PC-9 (cell line): ENCODE measurements around the gene RBFOX2. TPM values are rescaled to one million over a fixed set of nuclear protein-coding genes. Genes with fewer than 3 reads are reported as not detected.

Experiments used
- BruUV-seq: library from RNA; stranded (reverse); fragments of 400-500 nt; replicated peaks from 2 replicates; lab custom pipeline; 2021; lab: Mats Ljungman, UMichigan
- CTCF ChIA-PET: fragments of 300-600 bp; sonication (Branson Sonifier 250); formaldehyde crosslinking; loops from one replicate; lab custom pipeline; 2022; ENCODE audit warnings: antibody characterized with exemption; lab: Charles Lee
- POLR2A ChIA-PET: fragments of 300-600 bp; sonication (Branson Sonifier 250); formaldehyde crosslinking; loops from one replicate; lab custom pipeline; 2022; ENCODE audit warnings: antibody characterized with exemption; ENCODE audit not compliant: unreplicated experiment; lab: Charles Lee
- DNase-seq, 2 experiments: peaks; one replicate each; pipeline versions ENCODE4 v3.0.0 to v3.0.0-alpha.2; 2015 to 2022; ENCODE audit warnings: mixed read lengths in 1 of 2
- H2AFZ ChIP-seq: fragments of 200-600 bp; sonication (generic); 2 replicates; pipeline ENCODE4 v1.8.1; 2017; ENCODE audit warnings: antibody characterized with exemption
- H3F3A ChIP-seq: fragments of 200-600 bp; sonication (generic); 2 replicates; pipeline ENCODE4 v1.8.1; 2017; ENCODE audit warnings: antibody characterized with exemption, mild to moderate bottlenecking, low read depth; ENCODE audit not compliant: insufficient read depth
- H3K27ac ChIP-seq: fragments of 200-600 bp; sonication (generic); 2 replicates; pipeline ENCODE4 v1.6.1; 2016; ENCODE audit warnings: mixed run types
- H3K27me3 ChIP-seq: fragments of 200-600 bp; sonication (generic); 2 replicates; pipeline ENCODE4 v1.6.1; 2016; ENCODE audit warnings: low read depth, mixed run types; ENCODE audit not compliant: insufficient read depth
- H3K36me3 ChIP-seq: fragments of 200-600 bp; sonication (generic); 2 replicates; pipeline ENCODE4 v1.6.1; 2016; ENCODE audit warnings: low read depth, mixed run types
- H3K4me1 ChIP-seq: fragments of 200-600 bp; sonication (generic); replicated peaks from 2 replicates; pipeline ENCODE4 v1.6.1; 2016; ENCODE audit warnings: mixed run types; ENCODE audit not compliant: insufficient read depth
- H3K4me2 ChIP-seq: fragments of 200-600 bp; sonication (generic); 2 replicates; pipeline ENCODE4 v1.6.1; 2017; ENCODE audit warnings: mixed run types
- H3K4me3 ChIP-seq: fragments of 200-600 bp; sonication (generic); 2 replicates; pipeline ENCODE4 v1.6.1; 2016; ENCODE audit warnings: mixed run types
- H3K79me2 ChIP-seq: fragments of 200-600 bp; sonication (generic); 2 replicates; pipeline ENCODE4 v1.6.1; 2017; ENCODE audit warnings: low read depth, mixed run types
- H3K9me2 ChIP-seq: fragments of 200-600 bp; sonication (generic); 2 replicates; pipeline ENCODE4 v1.8.1; 2017; ENCODE audit warnings: mild to moderate bottlenecking; ENCODE audit not compliant: insufficient read depth
- H3K9me3 ChIP-seq: fragments of 200-600 bp; sonication (generic); 2 replicates; pipeline ENCODE4 v1.8.1; 2016; ENCODE audit warnings: low read depth; ENCODE audit not compliant: insufficient read depth
- H4K20me1 ChIP-seq: fragments of 200-600 bp; sonication (generic); 2 replicates; pipeline ENCODE4 v1.8.1; 2017; ENCODE audit not compliant: insufficient read depth
- EZH2 ChIP-seq: fragments of 200-600 bp; sonication (generic); IDR thresholded peaks from 2 replicates; pipeline ENCODE4 v1.8.0; 2017; ENCODE audit warnings: antibody characterized with exemption, low read depth
- intact Hi-C: fragments of 100-400 bp; cut with micrococcal nuclease; formaldehyde crosslinking; loops from one replicate; pipeline ENCODE4 v1.10.0; 2022; ENCODE audit not compliant: unreplicated experiment
- total RNA-seq: library from RNA; stranded (reverse); gene quantifications from 2 replicates; pipeline ENCODE4 v1.2.3, GENCODE V29; 2021
- TF ChIP-seq, protein P1 (sequence below): fragments of 200-600 bp; sonication (generic); conservative IDR thresholded peaks from 2 replicates; pipeline ENCODE4 v1.6.1; 2017; ENCODE audit warnings: mixed run types, antibody characterized with exemption, mild to moderate bottlenecking, moderate library complexity

The RBFOX2 gene
- total RNA-seq, 1 experiment from 2014 or later, result 109 TPM

GRCh38 chr22:35991168-35991567, 37.5 kb downstream of the RBFOX2 start:
- no peaks in the 10 kb centered on the region; the same call in none of the 2 replicates for H4K20me1 ChIP-seq
- H3K9me2 ChIP-seq, result no peaks in the 10 kb centered on the region
- H3F3A ChIP-seq, result peaks cover 4% of the 10 kb centered on the region; the same call in 1 of the 2 replicates
- H3K4me2 ChIP-seq, result no peak overlapping the region
- H3K27ac ChIP-seq, result no peak overlapping the region
- H3K27me3 ChIP-seq, result no peaks in the 10 kb centered on the region
- no peak overlapping the region for H2AFZ ChIP-seq
- no peak overlapping the region for H3K4me3 ChIP-seq
- ChIA-PET CTCF (no interaction called here), POLR2A (no interaction called here)
- no peaks in the 10 kb centered on the region; the same call in 1 of the 2 replicates for H3K9me3 ChIP-seq
- TF ChIP-seq, protein P1, sequence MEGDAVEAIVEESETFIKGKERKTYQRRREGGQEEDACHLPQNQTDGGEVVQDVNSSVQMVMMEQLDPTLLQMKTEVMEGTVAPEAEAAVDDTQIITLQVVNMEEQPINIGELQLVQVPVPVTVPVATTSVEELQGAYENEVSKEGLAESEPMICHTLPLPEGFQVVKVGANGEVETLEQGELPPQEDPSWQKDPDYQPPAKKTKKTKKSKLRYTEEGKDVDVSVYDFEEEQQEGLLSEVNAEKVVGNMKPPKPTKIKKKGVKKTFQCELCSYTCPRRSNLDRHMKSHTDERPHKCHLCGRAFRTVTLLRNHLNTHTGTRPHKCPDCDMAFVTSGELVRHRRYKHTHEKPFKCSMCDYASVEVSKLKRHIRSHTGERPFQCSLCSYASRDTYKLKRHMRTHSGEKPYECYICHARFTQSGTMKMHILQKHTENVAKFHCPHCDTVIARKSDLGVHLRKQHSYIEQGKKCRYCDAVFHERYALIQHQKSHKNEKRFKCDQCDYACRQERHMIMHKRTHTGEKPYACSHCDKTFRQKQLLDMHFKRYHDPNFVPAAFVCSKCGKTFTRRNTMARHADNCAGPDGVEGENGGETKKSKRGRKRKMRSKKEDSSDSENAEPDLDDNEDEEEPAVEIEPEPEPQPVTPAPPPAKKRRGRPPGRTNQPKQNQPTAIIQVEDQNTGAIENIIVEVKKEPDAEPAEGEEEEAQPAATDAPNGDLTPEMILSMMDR, result no peak
- TF ChIP-seq EZH2, result no peak
- no TSS peak for BruUV-seq
- intact Hi-C loops, result no loop called here
- no peak for DNase-seq
- peaks cover 74% of the 10 kb centered on the region for H3K79me2 ChIP-seq
- no peaks in the 10 kb centered on the region for H3K4me1 ChIP-seq
- H3K36me3 ChIP-seq, result peaks cover 19% of the 10 kb centered on the region

DNA sequence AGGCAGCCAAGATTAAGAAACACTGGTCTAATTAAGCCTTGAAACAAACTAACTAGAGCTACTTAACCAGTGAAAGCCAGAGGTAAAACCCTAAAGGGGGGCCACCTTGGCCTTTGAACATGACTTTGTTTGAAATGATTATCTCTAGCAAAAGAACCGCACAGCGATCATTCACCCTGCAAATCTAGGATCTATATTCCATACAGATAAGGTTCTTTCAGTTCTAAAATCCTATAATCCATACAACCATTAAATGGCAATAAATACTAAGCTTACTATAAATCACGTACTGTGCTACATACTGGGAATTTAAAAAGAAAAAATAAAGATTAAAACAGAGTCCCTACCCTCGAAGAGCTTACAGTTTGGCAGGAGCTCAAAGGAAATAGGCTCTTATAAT, 40.6 kb downstream of the RBFOX2 start:
- intact Hi-C loops, result no loop called here
- Histone ChIP-seq H3K79me2 (peaks cover 79% of the 10 kb centered on the region), H4K20me1 (peaks cover 6% of the 10 kb centered on the region; the same call in 1 of the 2 replicates), H3F3A (peaks cover 3% of the 10 kb centered on the region; the same call in 1 of the 2 replicates), H3K4me2 (no peak overlapping the region), H3K9me2 (no peaks in the 10 kb centered on the region), H2AFZ (no peak overlapping the region), H3K27ac (no peak overlapping the region), H3K9me3 (no peaks in the 10 kb centered on the region), H3K4me1 (no peaks in the 10 kb centered on the region), H3K4me3 (no peak overlapping the region), H3K27me3 (no peaks in the 10 kb centered on the region), H3K36me3 (peaks cover 19% of the 10 kb centered on the region)
- ChIA-PET CTCF (interaction anchor here (0.9 kb wide), 1 partner anchor 10 kb away, joined by 3 read pairs; no protein-coding TSS in a partner anchor), POLR2A (interaction anchor here (0.6 kb wide), 1 partner anchor 73 kb away, joined by 3 read pairs; no protein-coding TSS in a partner anchor)
- no TSS peak for BruUV-seq
- no peak for DNase-seq
- TF ChIP-seq EZH2, result no peak
- TF ChIP-seq, protein P1, result no peak

DNA sequence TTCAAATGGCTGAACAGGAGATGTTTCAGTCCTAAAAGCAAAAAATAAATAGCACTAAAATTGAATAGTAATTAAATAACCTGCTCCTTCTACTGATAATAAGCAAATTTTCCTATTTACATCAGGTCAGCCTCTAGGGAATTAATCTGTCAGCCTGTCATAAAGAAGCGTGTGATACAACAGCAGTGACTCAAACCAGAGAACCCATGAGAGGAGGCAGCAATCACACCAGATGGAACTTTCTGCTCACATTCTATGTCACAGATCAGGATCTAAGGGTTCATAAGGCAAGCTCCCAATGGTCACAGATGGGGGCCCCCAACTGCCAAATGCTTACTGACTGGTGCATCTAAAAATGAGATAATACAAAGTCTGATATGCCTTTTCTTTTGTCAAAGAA, 41.1 kb downstream of the RBFOX2 start:
- no TSS peak for BruUV-seq
- H3K79me2 ChIP-seq, result peaks cover 80% of the 10 kb centered on the region
- TF ChIP-seq, protein P1, result no peak
- TF ChIP-seq EZH2, result no peak
- H4K20me1 ChIP-seq, result peaks cover 12% of the 10 kb centered on the region; the same call in 1 of the 2 replicates
- H3K4me1 ChIP-seq, result no peaks in the 10 kb centered on the region
- no peaks in the 10 kb centered on the region for H3K27me3 ChIP-seq
- H3K36me3 ChIP-seq, result peaks cover 13% of the 10 kb centered on the region
- no peak overlapping the region for H2AFZ ChIP-seq
- POLR2A ChIA-PET, result no interaction called here
- no peaks in the 10 kb centered on the region for H3F3A ChIP-seq
- H3K27ac ChIP-seq, result 0 out of 2 replicates have a peak overlapping the region, but pooled peaks have one; percentile 5
- CTCF ChIA-PET, result interaction anchor here (0.9 kb wide), 1 partner anchor 10 kb away, joined by 3 read pairs; no protein-coding TSS in a partner anchor
- intact Hi-C loops, result no loop called here
- H3K9me3 ChIP-seq, result no peaks in the 10 kb centered on the region
- no peak overlapping the region for H3K4me2 ChIP-seq
- no peaks in the 10 kb centered on the region for H3K9me2 ChIP-seq
- no peak overlapping the region for H3K4me3 ChIP-seq
- DNase-seq, result no peak
